Loucy (cell line): ENCODE measurements around the gene SCAND1.

ENCODE experiments used
- EZH2phosphoT487 ChIP-seq: fragments of 200-600 bp; IDR thresholded peaks from 2 replicates; pipeline ENCODE4 v1.6.1; 2018; ENCODE audit warnings: antibody characterized with exemption, mild to moderate bottlenecking, moderate library complexity, borderline replicate concordance
- TF ChIP-seq, protein P1 (sequence below): fragments of 200-600 bp; sonication (generic); conservative IDR thresholded peaks from 2 replicates; pipeline ENCODE4 v1.5.1; 2014; ENCODE audit warnings: mild to moderate bottlenecking, antibody characterized with exemption, low read length

DNA sequence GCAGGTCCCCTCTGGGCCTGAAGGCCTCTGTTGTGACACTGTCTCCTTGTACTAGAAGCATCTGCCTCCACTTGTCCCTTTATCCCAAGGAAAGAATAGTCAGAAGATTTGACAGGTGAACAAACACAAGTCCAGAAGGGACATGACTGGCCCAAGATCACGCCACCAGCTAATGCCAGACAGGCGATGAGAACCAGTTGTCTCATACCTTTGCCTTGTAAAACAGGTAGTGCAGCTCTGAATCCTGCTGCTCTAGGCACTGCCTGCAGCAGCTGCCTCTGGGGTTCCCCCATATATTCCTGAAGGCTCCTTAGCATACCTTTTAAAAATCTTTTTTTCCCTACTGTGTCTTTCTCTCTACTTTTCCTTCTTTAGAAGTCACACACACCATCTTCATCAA is 25.0 kb downstream of the SCAND1 start:
- TF ChIP-seq, protein P1, sequence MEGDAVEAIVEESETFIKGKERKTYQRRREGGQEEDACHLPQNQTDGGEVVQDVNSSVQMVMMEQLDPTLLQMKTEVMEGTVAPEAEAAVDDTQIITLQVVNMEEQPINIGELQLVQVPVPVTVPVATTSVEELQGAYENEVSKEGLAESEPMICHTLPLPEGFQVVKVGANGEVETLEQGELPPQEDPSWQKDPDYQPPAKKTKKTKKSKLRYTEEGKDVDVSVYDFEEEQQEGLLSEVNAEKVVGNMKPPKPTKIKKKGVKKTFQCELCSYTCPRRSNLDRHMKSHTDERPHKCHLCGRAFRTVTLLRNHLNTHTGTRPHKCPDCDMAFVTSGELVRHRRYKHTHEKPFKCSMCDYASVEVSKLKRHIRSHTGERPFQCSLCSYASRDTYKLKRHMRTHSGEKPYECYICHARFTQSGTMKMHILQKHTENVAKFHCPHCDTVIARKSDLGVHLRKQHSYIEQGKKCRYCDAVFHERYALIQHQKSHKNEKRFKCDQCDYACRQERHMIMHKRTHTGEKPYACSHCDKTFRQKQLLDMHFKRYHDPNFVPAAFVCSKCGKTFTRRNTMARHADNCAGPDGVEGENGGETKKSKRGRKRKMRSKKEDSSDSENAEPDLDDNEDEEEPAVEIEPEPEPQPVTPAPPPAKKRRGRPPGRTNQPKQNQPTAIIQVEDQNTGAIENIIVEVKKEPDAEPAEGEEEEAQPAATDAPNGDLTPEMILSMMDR, result no peak
- no peak for TF ChIP-seq EZH2phosphoT487
